Loucy (cell line): ENCODE results near the gene ANKRD40.

Experiments
- CTCF ChIP-seq: fragments of 200-600 bp; sonication (generic); conservative IDR thresholded peaks from 2 replicates; pipeline ENCODE4 v1.5.1; 2014; ENCODE audit warnings: mild to moderate bottlenecking, antibody characterized with exemption, low read length
- EZH2phosphoT487 ChIP-seq: fragments of 200-600 bp; IDR thresholded peaks from 2 replicates; pipeline ENCODE4 v1.6.1; 2018; ENCODE audit warnings: antibody characterized with exemption, mild to moderate bottlenecking, moderate library complexity, borderline replicate concordance

GRCh38 chr17:50656509-50656908 is 51.2 kb downstream of the ANKRD40 start:
- TF ChIP-seq CTCF (no peak), EZH2phosphoT487 (no peak)
